H1 (cell line): ENCODE results near the gene ZNF69.
"Not testable (repeated sequence)": the region's sequence is repeated elsewhere in the genome, so short reads cannot be mapped to it uniquely, and the experiment has no call there.

Experiments used
- BRCA1 ChIP-seq: IDR thresholded peaks from 2 replicates; pipeline ENCODE4 v1.6.1; 2012; ENCODE audit warnings: low read depth, low read length, improper control_type of control experiment
- CBX5 ChIP-seq: fragments of 300-800, 300-1000 bp; sonication (generic); IDR thresholded peaks from 2 replicates; pipeline ENCODE4 v1.7.1; 2016; ENCODE audit warnings: antibody characterized with exemption, low read length, low read depth
- CBX8 ChIP-seq: fragments of 300-800, 300-1000 bp; sonication (generic); IDR thresholded peaks from 2 replicates; pipeline ENCODE4 v1.7.1; 2016; ENCODE audit warnings: low read depth, low read length, borderline replicate concordance
- CTBP2 ChIP-seq: IDR thresholded peaks from 2 replicates; pipeline ENCODE4 v1.7.0; 2011; ENCODE audit warnings: borderline replicate concordance, mild to moderate bottlenecking, moderate library complexity, mixed read lengths, low read length; ENCODE audit not compliant: insufficient read depth, insufficient read length
- CTCF ChIP-seq, 3 experiments: IDR thresholded peaks; 1 replicate in 2 of 3; 2 replicates in 1 of 3; pipeline versions ENCODE4 v1.5.1 to v1.6.1; 2011; ENCODE audit warnings: low read length in 3 of 3, mild to moderate bottlenecking in 3 of 3, inconsistent platforms in 2 of 3, low read depth in 1 of 3, moderate library complexity in 1 of 3; ENCODE audit not compliant: insufficient read depth in 1 of 3; ENCODE audit errors: control extremely low read depth in 1 of 3
- EP300 ChIP-seq, 2 experiments: IDR thresholded peaks; 1 replicate in 1 of 2; 2 replicates in 1 of 2; pipeline ENCODE4 v1.6.1; 2011 to 2012; ENCODE audit warnings: low read depth in 2 of 2, low read length in 2 of 2, mild to moderate bottlenecking in 2 of 2, borderline replicate concordance in 1 of 2, inconsistent platforms in 1 of 2, moderate library complexity in 1 of 2
- FOSL1 ChIP-seq: IDR thresholded peaks from 2 replicates; pipeline ENCODE4 v1.6.1; 2011; ENCODE audit warnings: mild to moderate bottlenecking, low read depth, low read length, moderate library complexity; ENCODE audit not compliant: insufficient read depth
- POLR2A ChIP-seq, 2 experiments: IDR thresholded peaks; 1 replicate in 1 of 2; 2 replicates in 1 of 2; pipeline ENCODE4 v1.6.1; 2011; ENCODE audit warnings: low read depth in 2 of 2, low read length in 2 of 2, mild to moderate bottlenecking in 2 of 2; ENCODE audit errors: control extremely low read depth in 1 of 2
- POLR2AphosphoS5 ChIP-seq: IDR thresholded peaks from 2 replicates; pipeline ENCODE4 v1.6.1; 2011; ENCODE audit warnings: low read depth, low read length
- SP1 ChIP-seq: IDR thresholded peaks from 2 replicates; pipeline ENCODE4 v1.6.1; 2011; ENCODE audit warnings: low read depth, low read length
- USF2 ChIP-seq: IDR thresholded peaks from 2 replicates; pipeline ENCODE4 v1.6.1; 2011; ENCODE audit warnings: low read length, improper control_type of control experiment
- YY1 ChIP-seq: IDR thresholded peaks from 2 replicates; pipeline ENCODE4 v1.6.1; 2011; ENCODE audit warnings: low read depth, mild to moderate bottlenecking, low read length
- ZNF274 ChIP-seq: IDR thresholded peaks from 2 replicates; pipeline ENCODE4 v1.7.0; 2012; ENCODE audit warnings: low read length, borderline replicate concordance; ENCODE audit errors: extremely low read depth

GRCh38 chr19:11867766-11868165, 19.8 kb upstream of the ZNF69 start:
- not testable (repeated sequence) for TF ChIP-seq CBX5; POLR2AphosphoS5; ZNF274; CTCF (IDR thresholded peaks at IDR 0.05; ENCODE audit: control extremely low read depth in 1 of 3, insufficient read depth in 1 of 3, low read depth in 1 of 3, low read length in 3 of 3); SP1; POLR2A (IDR thresholded peaks at IDR 0.05; ENCODE audit: control extremely low read depth in 1 of 2, low read depth in 2 of 2, low read length in 2 of 2); BRCA1; CTBP2; CBX8; EP300 (IDR thresholded peaks at IDR 0.05; ENCODE audit: borderline replicate concordance in 1 of 2, low read depth in 2 of 2, low read length in 2 of 2); USF2; FOSL1; YY1
